NCI-H2029 (cell line): ENCODE results near the gene SYT8.

Source experiments
- DNase-seq: peaks from one replicate; lab custom pipeline; 2025; lab: John Stamatoyannopoulos, UW

The SYT8 gene

DNA sequence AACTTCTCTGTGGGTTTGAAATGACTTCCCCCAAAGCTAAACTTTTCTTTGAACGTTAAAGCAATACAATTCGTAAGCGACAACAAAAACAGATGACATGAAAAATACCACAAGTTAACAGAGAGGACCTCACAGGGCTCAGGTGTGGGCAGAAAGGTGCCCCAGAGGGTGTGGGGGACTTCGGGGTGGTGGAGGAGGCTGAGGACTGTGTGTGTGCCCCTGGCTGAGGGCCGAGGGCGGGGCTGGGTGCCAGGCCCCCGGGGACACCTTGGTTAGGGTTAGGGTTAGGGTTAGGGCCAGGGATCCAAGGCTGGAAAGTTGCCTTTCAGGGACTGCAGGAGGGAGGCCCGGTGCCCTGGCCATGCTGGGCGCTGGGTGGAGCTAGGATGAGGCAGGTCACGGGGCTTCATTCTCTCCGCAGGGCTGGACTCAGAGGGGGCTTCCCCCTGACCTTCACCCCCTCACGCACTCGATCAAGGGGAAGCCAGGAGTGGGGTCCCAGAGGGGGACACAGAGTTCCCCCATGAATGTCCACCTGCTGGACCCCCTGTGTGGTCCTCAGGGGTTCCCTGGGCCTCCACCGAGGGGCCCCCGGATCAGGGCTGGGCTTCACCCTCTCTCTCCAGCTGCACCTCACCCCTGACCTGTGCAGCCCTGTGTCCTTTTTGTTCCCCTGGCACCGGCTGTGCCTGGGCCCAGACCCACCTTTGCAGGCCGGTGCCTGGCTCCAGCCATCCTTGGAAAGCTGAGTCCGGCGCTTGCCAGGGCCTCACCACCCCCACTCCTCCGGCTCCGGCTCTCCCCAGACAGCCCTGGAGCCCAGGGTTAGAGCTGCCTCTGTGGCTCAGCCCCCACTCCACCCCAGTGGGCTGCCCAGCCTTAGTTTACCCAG lies 11.0 kb downstream of the SYT8 start:
- DNase-seq = no peak

DNA sequence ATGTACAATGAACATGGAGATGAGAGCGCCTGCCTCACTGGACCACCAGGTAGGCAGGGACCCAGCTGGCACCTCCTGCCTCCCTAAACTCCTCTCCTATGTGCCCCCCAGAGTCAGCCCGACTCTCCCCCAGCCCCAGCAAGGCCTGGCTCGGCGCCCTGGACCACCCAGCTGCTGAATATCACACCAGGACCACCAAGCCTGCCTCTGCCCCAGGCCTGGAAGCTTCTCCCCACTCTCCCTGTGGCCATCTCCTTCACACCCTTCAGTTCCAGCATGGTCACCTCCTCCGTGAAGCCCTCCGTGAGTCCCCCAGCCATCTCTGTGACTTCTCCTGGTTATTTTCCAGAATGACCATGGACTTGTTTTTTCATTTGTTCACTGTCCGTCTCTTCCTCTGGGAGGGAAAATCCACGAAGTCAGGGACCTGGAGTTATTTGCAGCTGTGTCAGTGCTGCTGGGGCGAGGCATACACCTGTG lies 11.7 kb downstream of the SYT8 start:
- DNase-seq = no peak

DNA sequence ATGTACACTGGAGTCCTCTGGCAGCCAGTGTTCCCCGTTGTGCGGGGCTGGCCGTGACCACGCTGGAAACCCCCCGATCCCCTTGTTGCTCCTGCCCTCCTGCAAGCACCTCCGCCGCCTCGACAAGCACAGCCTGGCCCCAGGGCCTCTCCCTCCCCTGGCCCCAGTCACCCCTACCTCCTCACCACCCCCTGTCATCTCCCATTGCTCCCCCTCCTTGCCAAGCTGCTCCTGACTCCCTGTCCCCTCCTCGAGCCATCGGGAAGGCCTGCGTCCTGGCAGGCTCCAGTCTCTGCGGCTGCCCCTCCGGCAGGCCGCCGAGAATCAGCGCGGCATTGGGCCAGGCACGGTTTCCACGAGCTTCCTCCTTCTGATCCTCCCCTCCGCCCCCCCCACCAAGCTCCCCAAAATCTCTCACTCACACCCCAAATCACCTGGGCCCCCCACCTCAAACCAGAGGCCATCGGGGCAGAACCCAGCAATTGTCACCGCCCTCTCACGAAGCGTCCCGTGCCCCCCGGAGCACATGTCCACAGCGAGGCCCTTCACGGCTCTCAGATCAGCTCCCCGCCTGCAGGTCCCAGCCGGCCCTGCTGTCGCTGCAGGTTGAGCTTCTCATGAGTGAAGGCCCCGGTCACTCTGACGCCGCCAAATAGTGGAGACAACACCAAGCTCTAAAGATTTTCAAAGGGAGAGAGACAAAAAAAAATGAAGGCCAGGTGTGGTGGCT lies 12.4 kb downstream of the SYT8 start:
- no peak for DNase-seq

DNA sequence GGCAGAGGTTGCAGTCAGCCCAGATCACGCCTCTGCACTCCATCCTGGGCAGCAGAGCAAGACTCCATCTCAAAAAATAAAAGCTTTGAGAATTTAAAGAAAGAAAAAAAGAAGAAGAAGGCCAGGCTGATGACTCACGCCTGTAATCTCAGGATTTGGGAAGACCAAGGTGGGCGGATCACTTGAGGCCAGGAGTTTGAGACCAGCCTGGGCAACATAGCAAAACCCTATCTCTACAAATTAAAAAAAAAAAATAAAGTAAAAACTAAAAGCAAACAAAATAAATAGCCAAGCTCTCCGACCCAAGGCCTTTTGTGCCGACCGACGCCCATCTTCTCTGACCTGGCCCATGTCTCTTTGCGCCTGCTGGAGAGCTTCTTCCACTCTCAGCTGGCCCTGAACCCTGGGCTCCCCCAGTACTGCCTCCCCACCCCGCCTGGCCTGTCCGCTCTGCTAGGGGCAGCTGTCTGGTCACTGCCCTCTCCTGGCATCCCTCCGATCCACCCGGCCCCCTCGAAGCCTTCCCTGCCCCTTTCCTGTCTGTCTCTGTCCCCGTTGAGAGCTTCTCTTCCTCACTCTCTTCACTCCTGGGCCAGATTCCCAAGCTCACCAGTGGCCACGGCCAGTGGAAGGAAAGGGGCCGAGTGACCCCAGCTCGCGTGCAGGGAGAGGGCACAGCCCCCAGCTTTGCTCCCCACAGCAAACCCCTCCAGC lies 13.3 kb downstream of the SYT8 start:
- no peak for DNase-seq

DNA sequence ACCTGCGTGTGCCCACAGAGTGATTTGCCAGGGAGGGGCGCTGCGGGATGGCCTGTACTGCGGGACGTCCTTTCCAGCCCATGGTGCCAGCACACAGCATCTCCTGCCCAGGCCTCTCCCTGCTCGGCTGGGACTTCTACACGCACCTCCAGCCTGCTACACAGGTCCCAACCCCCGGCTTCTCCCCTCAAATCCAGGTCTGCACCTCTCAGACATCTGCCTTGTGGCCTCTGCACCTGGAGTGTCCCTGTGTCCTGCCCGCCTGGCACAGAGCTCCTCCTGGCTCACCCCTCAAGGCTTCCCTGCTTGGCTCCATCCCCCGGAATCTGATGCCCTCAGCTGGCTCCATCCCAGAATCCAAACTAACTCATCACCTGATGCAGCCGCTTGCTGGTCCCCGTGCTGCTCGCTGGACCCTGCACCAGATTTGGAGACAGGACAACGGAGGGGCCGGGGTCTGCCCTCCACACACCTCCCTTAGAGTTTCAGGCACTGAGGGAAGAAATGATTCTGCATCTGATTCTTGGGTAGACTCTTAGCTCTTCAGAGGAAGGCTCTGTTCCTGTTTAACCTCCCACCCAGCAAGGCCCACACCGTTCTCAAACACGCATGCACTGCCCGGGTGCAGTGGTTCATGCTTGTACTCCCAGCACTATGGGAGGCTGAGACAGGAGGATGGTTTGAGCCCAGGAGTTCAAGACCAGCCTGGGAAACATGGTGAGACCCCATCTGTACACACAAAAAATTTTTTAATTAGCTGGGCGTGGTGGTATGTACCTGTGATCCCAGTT lies 14.0 kb downstream of the SYT8 start:
- DNase-seq = no peak

DNA sequence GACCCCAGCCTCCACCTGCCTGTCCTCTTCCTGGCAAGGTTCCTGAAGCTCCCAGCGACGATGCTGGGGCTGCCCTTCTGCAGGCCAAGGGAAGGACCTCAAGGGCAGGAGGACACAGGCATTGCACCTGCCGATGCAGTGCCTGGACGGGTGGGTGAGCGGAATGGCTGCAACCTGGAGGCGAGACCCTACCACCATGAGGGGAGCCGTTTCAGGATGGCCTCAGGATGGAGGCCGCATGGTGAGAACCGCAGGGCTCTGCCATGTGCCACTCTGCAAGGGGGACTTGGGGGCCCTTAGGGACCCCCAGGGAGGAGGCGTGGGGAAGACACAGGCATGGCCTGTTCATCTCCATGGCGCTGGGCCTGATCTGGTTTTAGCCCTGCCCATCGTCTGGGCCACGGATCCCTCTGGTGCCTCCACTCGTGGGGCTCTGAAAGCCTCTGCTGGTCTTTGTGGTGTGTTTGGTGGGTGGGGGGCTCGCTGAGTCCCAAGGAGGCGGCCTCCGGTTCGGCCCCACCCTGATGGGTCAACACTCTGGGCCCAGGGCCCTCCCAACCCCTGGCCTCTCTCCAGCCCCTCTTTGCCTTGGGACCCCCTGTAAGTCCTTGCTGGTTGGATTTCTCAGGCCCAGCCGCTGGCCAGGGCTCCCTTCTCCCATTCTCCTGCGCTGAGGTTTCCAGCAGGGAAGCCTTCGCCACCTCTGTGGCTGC lies 16.8 kb downstream of the SYT8 start:
- DNase-seq = no peak

DNA sequence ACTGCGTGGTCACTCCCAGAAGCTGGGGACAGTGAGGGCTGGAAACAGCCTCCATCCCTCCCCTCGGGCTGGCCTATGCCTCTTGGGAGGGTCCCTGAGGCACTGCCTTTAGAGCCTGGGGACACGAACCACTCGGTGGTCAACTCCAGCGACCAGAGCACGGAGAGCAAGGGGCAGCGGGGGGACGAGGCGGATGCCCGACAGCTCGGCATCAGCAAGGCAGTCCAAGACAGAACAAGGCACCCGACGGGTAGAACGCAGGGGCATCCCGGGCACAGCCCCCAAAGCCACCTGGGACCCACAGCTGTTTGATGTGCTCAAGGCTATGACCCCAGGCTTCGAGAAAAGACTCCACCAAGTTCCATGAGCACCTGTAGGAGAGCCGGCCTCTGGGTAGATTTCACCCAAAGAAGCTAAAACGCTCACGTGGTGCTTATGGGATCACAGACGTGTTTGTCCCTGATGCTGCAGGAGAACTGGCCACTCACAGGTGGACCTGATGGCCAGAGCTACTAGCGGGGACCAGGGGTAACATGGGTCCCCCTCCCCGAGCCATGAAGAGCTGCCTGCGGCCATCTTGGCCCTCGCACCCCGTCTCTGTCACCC lies 17.6 kb downstream of the SYT8 start:
- no peak for DNase-seq

DNA sequence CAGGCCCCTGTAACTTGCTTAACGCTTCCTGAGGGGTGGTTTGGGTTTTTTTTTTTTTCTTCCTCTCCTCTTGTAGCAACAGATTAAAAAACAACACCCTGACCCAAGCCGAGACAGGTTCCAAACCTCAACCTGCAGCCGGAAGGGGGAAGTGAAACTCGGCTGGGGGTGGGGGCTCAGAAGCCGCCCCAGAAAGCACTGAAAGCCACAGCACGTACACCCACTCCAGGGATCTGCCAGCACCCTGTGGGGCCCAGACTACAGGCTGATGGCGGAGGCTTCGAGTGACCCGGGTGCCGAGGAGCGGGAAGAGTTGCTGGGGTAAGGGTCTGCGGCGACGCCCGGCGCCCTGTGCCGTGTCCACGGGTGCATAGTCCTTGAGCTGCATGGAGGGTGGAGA lies 18.1 kb downstream of the SYT8 start, which contains the start of gene LSP1:
Gene LSP1 (plus strand): TSS at position 208 of the 400 bp plus-strand sequence. CDS start 61 bp downstream, at position 269.
- DNase-seq = no peak

DNA sequence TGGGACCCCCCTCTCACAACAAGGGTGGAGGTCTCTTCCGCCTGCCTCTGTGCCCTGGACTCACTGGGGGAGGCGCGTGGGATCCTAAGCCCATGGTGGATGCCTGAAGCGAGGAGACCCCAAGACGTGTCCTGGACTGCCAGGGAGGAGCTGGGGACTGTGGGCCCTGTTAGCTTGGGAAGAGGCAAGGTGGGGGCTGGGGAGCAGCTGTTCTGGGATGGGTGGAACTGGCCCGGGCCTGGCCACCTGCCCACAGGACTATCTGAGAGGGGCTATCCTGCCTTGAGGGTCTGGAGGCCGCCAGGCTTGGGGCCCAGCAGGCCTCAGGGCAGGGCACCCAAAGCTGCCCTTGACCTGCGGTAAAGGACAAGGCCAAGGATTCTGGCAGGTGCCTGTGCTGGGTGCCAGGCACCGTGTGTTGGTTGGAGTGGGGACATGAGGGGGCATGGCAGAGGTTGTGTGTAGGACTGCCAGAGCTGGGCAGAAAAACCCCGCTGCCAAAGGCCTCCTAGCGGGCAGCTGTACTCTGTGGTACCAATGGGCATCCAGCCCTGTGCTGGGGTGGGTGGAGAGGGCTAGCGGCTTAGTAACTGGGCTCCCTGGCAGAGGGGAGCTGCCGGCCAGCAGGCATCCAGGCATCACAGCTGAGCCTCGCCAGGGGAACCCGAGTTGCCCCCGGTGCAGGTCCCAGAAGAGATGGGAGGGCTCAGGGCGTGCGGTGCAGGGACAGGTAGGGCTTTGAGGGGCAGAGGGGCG lies 18.8 kb downstream of the SYT8 start:
- no peak for DNase-seq

DNA sequence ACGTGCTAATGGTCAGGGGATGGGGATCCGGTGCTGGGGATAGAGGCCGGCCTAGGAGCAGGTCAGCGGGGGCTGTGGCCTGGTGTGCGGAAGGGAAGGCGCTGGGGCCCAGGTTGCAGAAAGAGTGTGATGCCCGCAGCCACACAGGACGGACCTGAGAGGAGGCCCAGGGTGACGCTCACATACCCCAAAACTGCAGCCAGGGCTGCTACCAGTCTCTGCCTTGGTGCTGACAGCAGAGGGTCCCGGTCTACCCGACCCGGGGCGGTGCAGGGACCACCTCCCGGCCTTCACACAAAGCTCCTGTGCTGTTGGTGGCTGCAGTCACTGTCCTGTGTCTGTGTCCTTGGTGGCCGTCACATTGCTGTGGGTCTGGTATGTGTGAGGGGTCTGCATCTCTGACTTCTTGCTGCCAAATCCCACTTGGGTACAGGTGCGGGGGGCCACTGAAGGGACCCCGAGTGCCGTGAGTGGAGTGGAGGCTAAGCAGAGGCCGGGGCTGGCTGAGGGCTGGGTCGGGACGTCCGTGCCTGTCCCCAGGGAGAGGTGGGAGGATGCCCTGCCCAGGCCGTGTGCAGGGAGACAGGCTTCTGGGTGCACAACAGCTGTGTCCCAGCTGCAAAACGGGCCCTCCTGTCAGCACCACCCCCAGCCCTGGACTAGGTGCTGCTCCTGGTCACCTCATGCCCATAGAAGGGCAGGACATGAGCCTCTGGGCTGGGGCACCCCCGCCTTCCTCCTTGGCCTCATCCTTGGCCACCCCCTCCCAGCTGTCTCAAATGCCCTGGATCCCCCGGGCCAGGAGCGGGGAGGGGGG lies 19.6 kb downstream of the SYT8 start:
- no peak for DNase-seq

DNA sequence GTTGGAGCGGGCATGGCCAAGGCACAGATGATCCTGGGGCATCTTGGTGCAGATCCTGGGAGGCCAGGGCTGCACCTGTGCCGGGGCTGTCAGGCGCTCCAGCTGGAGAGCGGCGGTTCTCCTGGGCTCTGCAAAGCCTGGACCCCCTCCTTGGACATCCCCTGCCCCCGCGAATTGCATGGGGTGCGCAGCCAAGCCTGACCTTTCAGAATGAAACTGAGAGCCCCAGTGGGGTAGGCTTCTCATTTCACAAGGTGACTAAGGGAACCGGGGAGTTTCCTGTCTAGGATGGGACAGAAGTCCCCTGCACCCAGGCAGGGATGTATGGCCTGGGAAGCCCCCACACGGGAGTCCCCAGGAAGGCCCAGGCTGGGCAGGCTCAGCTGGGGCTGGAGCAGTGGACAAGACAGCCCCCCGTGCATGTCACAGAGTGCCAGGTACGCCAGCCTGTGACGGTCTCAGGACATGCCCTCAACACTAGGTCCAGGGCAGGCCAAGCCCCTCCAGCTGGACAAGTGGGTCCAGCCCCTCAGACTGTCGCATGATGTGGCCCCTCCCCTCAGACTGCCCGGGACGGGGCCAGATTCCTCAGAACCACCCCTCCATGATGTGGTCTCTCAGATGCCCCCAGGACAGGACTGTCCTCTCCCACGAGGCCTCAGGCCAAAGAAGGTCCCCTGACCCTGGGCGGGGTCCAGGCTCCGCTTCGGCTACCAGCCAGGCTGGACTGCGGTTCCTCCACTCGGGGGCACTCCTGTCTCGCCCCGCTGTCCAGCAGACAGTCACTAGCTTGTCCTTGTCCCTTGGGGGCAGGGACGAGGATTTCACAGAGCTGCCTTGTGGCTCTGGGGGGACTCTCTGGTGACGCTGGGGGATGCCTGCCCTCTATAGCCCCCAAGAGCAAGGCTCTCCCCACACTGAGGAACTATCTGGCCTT lies 20.4 kb downstream of the SYT8 start:
- DNase-seq = no peak

DNA sequence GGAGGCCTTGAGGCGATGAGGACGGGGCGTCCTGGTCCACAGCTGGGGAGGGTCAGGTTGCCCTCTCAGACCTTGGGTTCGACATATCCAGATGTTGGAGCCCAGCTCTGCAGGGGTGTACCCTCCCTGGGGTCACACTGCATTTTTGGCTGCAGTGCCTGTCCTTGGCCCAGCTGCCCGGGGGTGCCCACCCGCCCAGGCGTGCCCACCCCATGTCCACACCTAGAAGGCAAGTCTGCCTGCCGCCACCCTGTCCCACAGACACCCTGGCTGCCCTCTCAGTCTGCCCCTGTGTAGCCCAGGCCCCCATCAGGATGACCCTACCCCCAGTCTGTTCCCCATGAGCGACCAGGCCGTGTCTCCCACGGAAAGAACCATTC lies 21.1 kb downstream of the SYT8 start:
- DNase-seq = no peak

DNA sequence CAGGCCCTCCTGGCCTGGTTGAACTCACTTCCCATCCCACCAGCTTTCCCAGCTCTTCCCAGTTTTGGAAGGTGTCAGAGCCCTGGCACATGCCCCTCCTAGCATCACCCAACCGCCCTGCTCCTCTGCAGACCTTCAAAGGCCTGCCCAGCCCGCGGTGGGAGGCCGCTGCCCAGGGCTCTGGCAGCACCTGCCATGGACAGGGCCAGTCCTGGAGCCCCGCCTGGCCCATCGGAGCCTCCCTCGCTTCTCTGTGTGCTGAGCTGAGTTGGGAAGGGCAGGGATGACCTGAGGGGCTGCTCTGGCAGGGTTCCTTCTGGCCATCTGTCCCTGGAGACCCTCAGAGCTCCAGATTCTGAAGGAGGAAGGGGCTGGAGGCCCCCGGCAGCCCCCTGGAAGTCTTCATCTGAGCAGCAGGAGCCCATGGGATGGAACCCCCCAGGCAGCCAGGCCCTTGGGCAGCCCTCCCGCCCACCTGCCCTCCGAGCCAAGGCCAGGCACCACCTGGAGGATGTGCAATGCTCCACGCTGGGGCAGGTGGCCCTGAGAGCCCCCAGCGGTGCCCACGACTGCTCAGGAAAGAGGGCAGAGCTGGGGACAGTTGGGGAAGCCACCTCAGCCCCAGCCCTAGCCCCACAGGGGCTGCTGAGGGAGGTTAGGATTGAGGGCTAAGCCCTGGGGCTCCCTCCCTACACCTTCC lies 21.7 kb downstream of the SYT8 start:
- no peak for DNase-seq

DNA sequence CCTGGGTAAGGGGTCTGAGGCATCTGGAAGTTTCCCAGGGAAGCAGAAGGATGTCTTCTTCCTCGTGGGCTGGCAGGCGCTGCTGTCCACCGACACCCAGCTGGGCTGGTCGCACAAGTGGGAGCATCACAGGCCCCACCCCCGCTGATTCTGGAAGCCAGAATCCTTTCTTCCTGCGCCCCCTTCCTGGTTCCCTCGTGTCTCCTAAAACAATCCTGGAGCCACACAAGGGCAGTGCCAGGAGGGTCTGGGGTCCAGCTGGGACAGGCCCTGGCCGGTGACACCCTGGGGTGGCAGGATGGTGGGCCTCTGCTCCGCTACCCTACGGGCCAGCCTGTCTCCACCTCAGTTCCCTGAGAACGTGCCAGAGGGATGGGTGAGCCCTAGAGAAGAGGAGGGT lies 22.3 kb downstream of the SYT8 start:
- DNase-seq = no peak

DNA sequence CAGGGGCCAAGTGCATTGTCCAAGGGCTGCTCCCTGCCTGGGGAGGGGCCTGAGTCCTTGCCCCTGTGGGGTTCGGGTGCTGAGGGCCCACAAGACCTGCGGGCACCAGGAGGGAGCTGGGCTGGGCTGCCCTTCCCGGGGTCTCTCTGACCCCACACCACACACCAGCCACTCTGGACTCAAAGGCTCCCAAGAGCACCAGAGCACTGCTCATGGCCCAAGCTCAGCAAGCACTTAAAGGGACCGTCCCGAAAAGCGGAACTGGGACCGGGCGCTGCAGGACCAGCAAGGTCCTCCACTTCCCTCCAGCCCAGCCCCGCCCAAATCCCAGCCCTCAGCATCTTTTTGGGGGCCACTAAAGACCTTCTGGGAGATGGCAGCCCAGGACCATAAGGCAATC lies 23.4 kb downstream of the SYT8 start:
- no peak for DNase-seq

DNA sequence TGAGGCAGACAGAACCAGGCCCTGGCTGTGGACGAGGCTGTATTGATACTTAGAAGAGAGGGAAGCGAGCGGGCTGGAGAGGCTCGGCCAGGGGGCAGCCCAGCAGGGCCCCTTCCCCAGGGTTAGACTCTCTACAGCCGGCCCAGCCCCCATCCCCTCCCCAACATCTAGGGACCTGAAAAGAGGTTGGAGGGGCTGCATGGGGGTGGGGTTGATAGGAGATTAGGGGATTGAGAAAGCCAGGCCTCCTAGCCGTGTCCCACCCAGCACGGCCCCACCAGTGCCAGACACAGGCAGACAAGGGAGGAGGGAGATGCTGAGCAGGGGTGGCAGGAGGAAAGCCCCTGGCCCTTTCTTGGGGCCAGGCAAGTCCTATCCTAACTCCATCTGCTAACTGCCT lies 23.8 kb downstream of the SYT8 start:
- DNase-seq = no peak

DNA sequence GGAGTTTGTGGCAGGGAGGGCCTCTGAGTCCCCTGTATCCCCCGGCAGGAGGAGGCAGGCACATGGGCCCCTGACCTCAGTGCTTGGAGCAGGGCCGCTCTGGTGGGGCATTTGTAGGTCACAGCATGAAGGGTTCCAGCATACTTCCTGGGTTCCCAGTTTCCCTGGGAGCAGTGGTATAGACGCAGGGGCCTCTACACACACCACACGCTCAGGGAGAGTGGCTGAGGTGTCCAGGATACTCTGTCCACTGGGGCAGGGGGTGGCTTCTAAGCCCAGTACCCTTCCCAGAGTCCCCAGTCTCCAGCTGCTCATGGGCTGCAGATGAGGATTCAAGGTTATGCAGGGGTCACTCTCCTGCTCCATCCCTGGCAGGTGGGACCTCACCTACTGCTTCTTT lies 24.2 kb downstream of the SYT8 start:
- no peak for DNase-seq
